PC-3 (cell line): Measurements from ENCODE around the gene AIRE.
"Not testable (repeated sequence)": the region's sequence is repeated elsewhere in the genome, so short reads cannot be mapped to it uniquely, and the experiment has no call there.

Experiments
- CTCF ChIP-seq: fragments of 300-600 bp; sonication (generic); conservative IDR thresholded peaks from 2 replicates; pipeline ENCODE4 v1.5.1; 2017; ENCODE audit warnings: antibody characterized with exemption, low read depth, mild to moderate bottlenecking, low read length
- EZH2 ChIP-seq: fragments of 300-600 bp; sonication (generic); IDR thresholded peaks from one replicate; pipeline ENCODE4 v1.6.1; 2017; ENCODE audit warnings: antibody characterized with exemption, mild to moderate bottlenecking, low read length; ENCODE audit not compliant: unreplicated experiment

GRCh38 chr21:44341726-44342458 lies 56.2 kb downstream of the AIRE start:
- TF ChIP-seq EZH2, CTCF: not testable (repeated sequence)
